Neuronal stem cell (in vitro differentiated cells): ENCODE results near the gene GRAMD2A.

Experiments
- DNase-seq: peaks from one replicate; pipeline ENCODE4 v3.0.0-alpha.2; 2013; ENCODE audit warnings: low spot score
- H2AFZ ChIP-seq: one replicate; pipeline ENCODE4 v1.6.1; 2013; ENCODE audit warnings: mild to moderate bottlenecking, low read length, inconsistent platforms
- H2AK5ac ChIP-seq: 2 replicates; pipeline ENCODE4 v1.6.1; 2013; ENCODE audit warnings: low read depth, mild to moderate bottlenecking, inconsistent platforms, low read length, moderate library complexity, mixed read lengths
- H2BK120ac ChIP-seq: 2 replicates; pipeline ENCODE4 v1.6.1; 2013; ENCODE audit warnings: low read depth, mild to moderate bottlenecking, inconsistent platforms, low read length, moderate library complexity, mixed read lengths
- H2BK12ac ChIP-seq: one replicate; pipeline ENCODE4 v1.6.1; 2013; ENCODE audit warnings: low read length, inconsistent platforms
- H2BK15ac ChIP-seq: 2 replicates; pipeline ENCODE4 v1.6.1; 2013; ENCODE audit warnings: mild to moderate bottlenecking, low read length, inconsistent platforms, mixed read lengths
- H2BK5ac ChIP-seq: one replicate; pipeline ENCODE4 v1.6.1; 2013; ENCODE audit warnings: inconsistent platforms, mild to moderate bottlenecking, low read length, moderate library complexity
- H3K14ac ChIP-seq: one replicate; pipeline ENCODE4 v1.6.1; 2013; ENCODE audit warnings: low read length, inconsistent platforms
- H3K18ac ChIP-seq: 2 replicates; pipeline ENCODE4 v1.6.1; 2013; ENCODE audit warnings: low read length, inconsistent platforms
- H3K23ac ChIP-seq: 2 replicates; pipeline ENCODE4 v1.6.1; 2013; ENCODE audit warnings: low read depth, mild to moderate bottlenecking, mixed read lengths, low read length, inconsistent platforms; ENCODE audit not compliant: poor library complexity
- H3K27ac ChIP-seq: replicated peaks from 3 replicates; pipeline ENCODE4 v1.5.1; 2013; ENCODE audit warnings: low read length, inconsistent platforms
- H3K27me3 ChIP-seq, 3 experiments: 2 replicates each; pipeline ENCODE4 v1.6.1; 2013; ENCODE audit warnings: low read length in 3 of 3, mild to moderate bottlenecking in 2 of 3, inconsistent platforms in 1 of 3, low read depth in 1 of 3, mixed read lengths in 1 of 3, moderate library complexity in 1 of 3; ENCODE audit not compliant: control insufficient read depth in 3 of 3, insufficient read depth in 3 of 3
- H3K36me3 ChIP-seq, 2 donors: replicated peaks in 1 of 2; 2 replicates each; pipeline ENCODE4 v1.6.1; 2013; ENCODE audit warnings: low read length in 2 of 2; ENCODE audit not compliant: control insufficient read depth in 2 of 2, insufficient read depth in 2 of 2
- H3K4ac ChIP-seq: 2 replicates; pipeline ENCODE4 v1.6.1; 2013; ENCODE audit warnings: inconsistent platforms, mild to moderate bottlenecking, low read length, moderate library complexity
- H3K4me1 ChIP-seq, 2 donors: 1 replicate in 1 of 2; 2 replicates in 1 of 2; pipeline ENCODE4 v1.6.1; 2013; ENCODE audit warnings: low read length in 2 of 2, low read depth in 1 of 2; ENCODE audit not compliant: control insufficient read depth in 2 of 2, insufficient read depth in 1 of 2
- H3K4me2 ChIP-seq: one replicate; pipeline ENCODE4 v1.6.1; 2013; ENCODE audit warnings: mild to moderate bottlenecking, low read length, inconsistent platforms; ENCODE audit not compliant: insufficient read depth, poor library complexity, severe bottlenecking
- H3K4me3 ChIP-seq, 2 donors: 2 replicates each; pipeline ENCODE4 v1.5.1; 2013; ENCODE audit warnings: low read length in 2 of 2, mild to moderate bottlenecking in 2 of 2, inconsistent platforms in 1 of 2, moderate library complexity in 1 of 2
- H3K79me1 ChIP-seq: one replicate; pipeline ENCODE4 v1.6.1; 2013; ENCODE audit warnings: low read depth, mild to moderate bottlenecking, inconsistent platforms, low read length, moderate library complexity
- H3K9ac ChIP-seq: one replicate; pipeline ENCODE4 v1.6.1; 2013; ENCODE audit warnings: mild to moderate bottlenecking, low read depth, low read length, inconsistent platforms; ENCODE audit not compliant: poor library complexity
- H3K9me3 ChIP-seq, 2 donors: replicated peaks in 1 of 2; 2 replicates each; pipeline versions ENCODE3 to v1.6.1; 2013; ENCODE audit warnings: low read length in 2 of 2, mild to moderate bottlenecking in 2 of 2, inconsistent platforms in 1 of 2, low read depth in 1 of 2, mixed read lengths in 1 of 2, moderate library complexity in 1 of 2; ENCODE audit not compliant: control insufficient read depth in 2 of 2, insufficient read depth in 1 of 2
- H4K8ac ChIP-seq: one replicate; pipeline ENCODE4 v1.6.1; 2013; ENCODE audit warnings: low read depth, mild to moderate bottlenecking, inconsistent platforms, low read length, moderate library complexity
- H4K91ac ChIP-seq: one replicate; pipeline ENCODE4 v1.6.1; 2013; ENCODE audit warnings: low read length, low read depth, mild to moderate bottlenecking, inconsistent platforms; ENCODE audit not compliant: poor library complexity
- WGBS, 2 donors: extraction: QIAGEN DNeasy Blood & Tissue Kit; methylation state at CpG; one replicate each; pipeline ENCODE4 v1.1.7; 2013; ENCODE audit warnings: missing lambda C conversion rate in 2 of 2, mixed read lengths in 1 of 2; ENCODE audit not compliant: insufficient read length in 2 of 2, insufficient replicate concordance in 1 of 2; ENCODE audit errors: extremely low coverage in 2 of 2; 5-methylcytosine and 5-hydroxymethylcytosine counted together

GRAMD2A gene

DNA sequence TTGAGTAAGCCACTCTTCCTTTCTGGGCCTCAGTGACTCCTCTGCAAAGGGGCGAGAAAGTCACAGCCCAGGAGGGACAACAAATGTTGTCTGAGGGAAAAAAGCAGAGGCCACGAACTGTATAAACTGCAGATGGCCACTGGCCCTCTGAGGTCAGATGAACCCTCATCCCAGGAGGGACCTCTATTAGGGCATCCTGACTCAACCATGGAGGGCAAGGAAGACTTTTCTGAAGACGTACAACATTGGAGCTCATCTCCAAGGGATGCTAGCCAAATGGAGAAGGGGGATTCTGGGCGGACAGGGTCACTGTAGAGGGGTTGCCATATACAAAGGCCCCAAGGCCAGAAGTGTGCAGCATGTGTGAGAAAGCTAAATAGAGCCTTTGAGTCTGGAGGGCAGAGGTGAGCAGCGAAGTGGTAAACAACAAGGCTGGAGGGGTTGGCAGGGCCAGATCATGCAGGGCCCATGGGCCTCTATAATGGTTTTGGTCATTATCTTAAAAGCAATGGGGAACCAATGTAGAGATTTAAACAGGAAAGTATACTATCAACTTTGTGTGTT is 16.7 kb downstream of the GRAMD2A start:
- DNase-seq: no peak
- Histone ChIP-seq H4K8ac (no peak overlapping the region), H3K4ac (no peak overlapping the region), H3K4me3 (no peak overlapping the region), H2BK5ac (peak overlapping the region; percentile 1), H2BK120ac (no peak overlapping the region), H2BK15ac (no peak overlapping the region), H3K9me3 (no peaks in the 10 kb centered on the region), H3K79me1 (no peaks in the 10 kb centered on the region), H3K18ac (no peak overlapping the region), H3K27me3 (peaks cover 0 to 51% (median 8%) of the 10 kb centered on the region in 3 experiments), H3K9ac (no peak overlapping the region), H3K23ac (no peak overlapping the region), H3K36me3 (no peaks in the 10 kb centered on the region), H3K14ac (no peak overlapping the region), H3K4me1 (peaks cover 25 to 31% of the 10 kb centered on the region in 2 donors), H3K4me2 (no peak overlapping the region), H2BK12ac (no peak overlapping the region), H2AFZ (peak overlapping the region; percentile 59), H3K27ac (no peak overlapping the region), H4K91ac (no peak overlapping the region), H2AK5ac (no peak overlapping the region)
- no CpG with 5 or more reads among the region's 5 CpGs for WGBS, 2 donors

DNA sequence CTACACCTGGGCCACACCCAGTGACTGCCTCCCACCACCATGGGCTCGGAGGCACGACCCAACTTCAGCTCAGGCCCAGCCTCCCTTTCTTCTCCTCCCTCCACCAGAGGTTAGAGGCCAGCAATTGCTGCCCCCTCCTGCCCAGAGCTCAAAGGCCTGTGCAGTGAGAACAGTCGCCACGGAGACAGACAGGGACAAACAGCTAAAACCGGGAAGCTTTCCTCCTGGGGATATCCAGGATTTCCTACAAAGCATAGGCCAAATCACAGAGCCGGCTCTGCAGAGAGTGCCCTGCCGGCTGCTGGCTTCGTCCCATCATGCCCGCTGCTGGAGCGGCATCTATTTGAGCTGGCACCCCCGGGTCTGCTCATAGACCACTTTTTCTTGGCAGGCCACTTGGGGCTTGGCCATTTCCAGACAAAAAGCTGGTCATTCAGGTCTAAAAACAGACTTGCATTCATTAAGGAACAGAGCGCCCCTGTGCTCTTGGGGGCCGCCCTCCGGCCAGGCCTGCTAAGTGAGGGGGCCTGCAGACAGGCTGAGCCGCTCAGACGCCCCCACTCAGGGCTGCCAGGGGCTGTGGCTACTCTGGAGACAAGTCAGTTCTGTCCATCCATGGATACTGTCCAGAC is 17.5 kb downstream of the GRAMD2A start:
- H2BK15ac ChIP-seq: no peak overlapping the region

GRCh38 chr15:72178976-72179585 is 18.5 kb downstream of the GRAMD2A start:
- Histone ChIP-seq H3K4me3 (no peak overlapping the region), H3K27me3 (peaks cover 0 to 54% (median 6%) of the 10 kb centered on the region in 3 experiments), H4K8ac (no peak overlapping the region), H2AK5ac (peak overlapping the region; percentile 31), H2BK120ac (peak overlapping the region; percentile 64), H2BK12ac (no peak overlapping the region), H3K4me1 (peaks cover 23 to 29% of the 10 kb centered on the region in 2 donors), H3K4me2 (no peak overlapping the region), H2AFZ (peak overlapping the region; percentile 59), H3K36me3 (no peaks in the 10 kb centered on the region), H2BK15ac (peak overlapping the region; percentile 53), H3K9me3 (no peaks in the 10 kb centered on the region), H3K9ac (no peak overlapping the region), H2BK5ac (peak overlapping the region; percentile 92), H3K18ac (peak overlapping the region; percentile 67), H3K14ac (no peak overlapping the region), H3K4ac (no peak overlapping the region), H3K23ac (no peak overlapping the region), H3K79me1 (no peaks in the 10 kb centered on the region), H4K91ac (no peak overlapping the region), H3K27ac (no peak overlapping the region)
- DNase-seq: no peak
- WGBS, 2 donors: no CpG with 5 or more reads among the region's 13 CpGs

More for the DNA sequence above, 17.5 kb downstream of the GRAMD2A start:
- no peak overlapping the region for H3K9ac ChIP-seq
- H3K23ac ChIP-seq: no peak overlapping the region
- peak overlapping the region; percentile 1 for H2BK5ac ChIP-seq
- no peak overlapping the region for H3K4me3 ChIP-seq
- H3K36me3 ChIP-seq: no peaks in the 10 kb centered on the region
- peak overlapping the region; percentile 64 for H2BK120ac ChIP-seq
- H3K27me3 ChIP-seq: peaks cover 0 to 54% (median 8%) of the 10 kb centered on the region in 3 experiments
- WGBS, 2 donors: no CpG with 5 or more reads among the region's 16 CpGs
- H4K8ac ChIP-seq: no peak overlapping the region
- H3K27ac ChIP-seq: no peak overlapping the region
- H3K4me1 ChIP-seq: peaks cover 25 to 31% of the 10 kb centered on the region in 2 donors
- no peak overlapping the region for H4K91ac ChIP-seq
- no peak overlapping the region for H3K4me2 ChIP-seq
- H3K18ac ChIP-seq: peak overlapping the region; percentile 32
- peak overlapping the region; percentile 59 for H2AFZ ChIP-seq
- no peak for DNase-seq
- no peaks in the 10 kb centered on the region for H3K9me3 ChIP-seq
- H2AK5ac ChIP-seq: no peak overlapping the region
- no peak overlapping the region for H3K4ac ChIP-seq
- no peak overlapping the region for H2BK12ac ChIP-seq
- H3K14ac ChIP-seq: no peak overlapping the region
- no peaks in the 10 kb centered on the region for H3K79me1 ChIP-seq

- H3K4me1 ChIP-seq: peaks cover 17 to 25% of the 10 kb centered on the region in 2 donors
- no peak for DNase-seq
Measured at GRCh38 chr15:72176743-72177142, 20.8 kb downstream of the GRAMD2A start.

More at GRCh38 chr15:72176743-72177142, 20.8 kb downstream of the GRAMD2A start:
- Histone ChIP-seq H3K9me3 (no peaks in the 10 kb centered on the region), H2BK5ac (no peak overlapping the region), H2AFZ (no peak overlapping the region), H3K4me2 (no peak overlapping the region), H4K8ac (no peak overlapping the region), H2AK5ac (no peak overlapping the region), H3K23ac (no peak overlapping the region), H3K27me3 (peaks cover 0 to 39% (median 0%) of the 10 kb centered on the region in 3 experiments), H2BK120ac (no peak overlapping the region), H3K36me3 (no peaks in the 10 kb centered on the region), H2BK15ac (peak overlapping the region; percentile 7), H4K91ac (no peak overlapping the region), H3K18ac (no peak overlapping the region), H3K79me1 (no peaks in the 10 kb centered on the region), H3K14ac (no peak overlapping the region), H3K9ac (no peak overlapping the region), H3K4me3 (no peak overlapping the region), H3K27ac (no peak overlapping the region), H3K4ac (no peak overlapping the region), H2BK12ac (no peak overlapping the region)
- WGBS, 2 donors: no CpG with 5 or more reads among the region's 3 CpGs
